ENCODE results near the gene AK6. TPM values are rescaled to one million over a fixed set of nuclear protein-coding genes. Genes with fewer than 3 reads are reported as not detected.

AK6 gene
- total RNA-seq = 27.9 and 29.8 TPM in 2 replicates

DNA sequence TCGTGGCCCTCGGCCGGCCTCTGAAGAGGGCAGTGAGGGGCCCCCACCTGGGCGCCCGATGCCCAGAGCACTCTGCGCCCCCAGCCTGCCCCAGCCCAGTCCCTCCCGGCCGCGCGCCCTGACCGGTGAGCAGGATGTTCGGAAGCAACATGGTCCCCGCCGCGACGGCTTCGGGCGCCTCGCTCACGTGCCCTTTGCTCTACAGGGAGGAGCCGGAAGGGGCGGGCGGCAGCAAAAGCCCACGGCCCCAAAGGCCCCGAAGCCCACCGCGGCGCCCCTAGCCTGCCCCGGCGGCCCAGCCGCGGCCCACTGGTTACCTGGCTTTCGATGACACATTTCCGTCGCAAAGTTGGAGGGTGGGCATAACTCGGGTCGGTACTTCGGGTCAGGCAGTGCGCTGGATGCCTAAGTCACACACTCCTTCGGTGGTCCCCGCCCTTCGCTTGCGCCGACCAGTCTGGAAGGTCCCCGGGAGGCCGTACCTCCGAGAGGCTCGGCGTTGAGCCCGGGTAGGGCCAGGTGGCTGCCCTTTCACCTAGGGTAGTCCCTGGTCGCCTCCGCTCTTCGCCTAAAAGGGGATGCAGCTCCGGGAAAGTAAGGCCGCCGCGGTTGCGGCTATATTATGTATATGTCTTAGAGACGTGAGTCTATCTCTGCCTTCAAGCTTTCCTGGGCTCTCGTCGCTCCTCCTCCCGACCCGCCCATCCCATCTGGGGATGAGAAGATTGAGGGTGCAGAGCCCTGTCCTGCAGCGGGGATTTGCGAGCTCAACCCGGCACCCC, at the start of gene AK6, which contains the start of the genes RAD17 and TAF9:
AK6 (minus strand) TSS at position 181 of the 782 bp plus-strand sequence; CDS start at position 151, 30 bp downstream.
RAD17 (plus strand) TSS at position 479 of the 782 bp plus-strand sequence. CDS start 2,391 bp downstream, outside the sequence.
TAF9 (minus strand) TSS at position 181 of the 782 bp plus-strand sequence. CDS start 3,783 bp downstream, outside the sequence.

DNA sequence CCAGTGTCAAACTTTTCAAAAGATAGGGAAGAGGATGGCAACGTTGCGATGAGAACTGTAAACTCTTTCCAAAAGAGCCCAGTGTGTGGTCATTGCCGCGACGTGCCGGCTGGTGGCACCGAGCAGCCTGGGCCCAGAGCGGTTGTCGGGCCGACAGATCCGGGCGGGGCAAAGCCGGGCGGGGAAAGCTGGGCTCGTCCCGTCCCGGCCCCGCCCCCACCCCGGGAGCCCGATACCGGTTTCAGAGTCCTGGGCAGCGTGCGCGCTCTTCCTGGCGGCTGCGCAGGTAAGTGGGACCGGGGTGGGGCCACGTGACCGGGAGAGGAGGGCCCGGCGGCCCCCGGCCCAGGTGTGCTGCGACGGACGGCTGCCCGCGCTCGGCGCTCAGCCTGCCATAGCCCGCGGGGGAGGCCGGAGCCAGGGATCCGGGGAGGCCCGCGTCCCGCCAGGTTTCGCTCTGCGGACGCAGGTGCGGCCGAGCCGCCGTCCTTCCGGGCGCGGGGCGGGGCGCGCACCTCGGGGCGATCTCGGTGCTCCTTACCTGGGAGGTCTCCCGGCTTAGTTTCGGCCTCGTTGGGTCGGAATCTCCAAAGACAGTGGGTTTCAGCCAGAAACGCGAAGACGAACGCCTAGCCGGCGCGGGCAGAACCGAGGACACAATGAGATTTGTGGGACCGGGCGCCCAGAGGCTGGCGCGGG, 45.7 kb upstream of the AK6 start, which contains the start of gene MARVELD2:
MARVELD2 (plus strand) TSS at position 232 of the 699 bp plus-strand sequence. CDS start 4,270 bp downstream, outside the sequence.

Other genes with a start within 250 kb of the AK6 start
- 70.0 and 271 TPM in 2 replicates for gene CCNB1, start 202.4 kb downstream of the AK6 start, total RNA-seq
- gene CENPH, start 179.9 kb downstream of the AK6 start, total RNA-seq = 25.0 and 35.6 TPM in 2 replicates
- 47.2 and 60.5 TPM in 2 replicates for gene CDK7, start 134.6 kb downstream of the AK6 start, total RNA-seq
- gene CCDC125, start 36.7 kb downstream of the AK6 start, total RNA-seq = 1.8 and 4.3 TPM in 2 replicates
- gene TAF9, start within 50 bp of the AK6 start, total RNA-seq = 79.8 and 88.2 TPM in 2 replicates
- 13.1 and 17.4 TPM in 2 replicates for gene RAD17, start 298 bp upstream of the AK6 start, total RNA-seq
- 17.2 and 21.5 TPM in 2 replicates for gene MARVELD2, start 45.6 kb upstream of the AK6 start, total RNA-seq
- gene OCLN, start 123.3 kb upstream of the AK6 start, total RNA-seq = 1.6 and 2.8 TPM in 2 replicates
- 18.9 and 29.3 TPM in 2 replicates for gene GTF2H2C, start 190.7 kb upstream of the AK6 start, total RNA-seq